Astrocyte (in vitro differentiated cells and primary cell): ENCODE measurements around the gene SPATA31C1. TPM values are rescaled to one million over a fixed set of nuclear protein-coding genes. Genes with fewer than 3 reads are reported as not detected.

Experiments
- DNase-seq: peaks from one replicate; pipeline ENCODE4 v3.0.0-alpha.2; 2010; ENCODE audit warnings: low read depth
- FAIRE-seq: peaks from 2 replicates; lab custom pipeline; 2011; peaks lifted over from hg19 to GRCh38; lab: Jason Lieb, UNC
- H2AFZ ChIP-seq: 2 replicates; pipeline ENCODE4 v1.6.0; 2012; ENCODE audit warnings: low read depth, low read length, inconsistent platforms
- H3K27ac ChIP-seq: 2 replicates; pipeline ENCODE4 v1.5.1; 2011; ENCODE audit warnings: low read depth, low read length, inconsistent platforms
- H3K27me3 ChIP-seq: 2 replicates; pipeline ENCODE4 v1.6.0; 2011; ENCODE audit warnings: low read length, inconsistent platforms; ENCODE audit not compliant: insufficient read depth
- H3K36me3 ChIP-seq: 2 replicates; pipeline ENCODE4 v1.5.1; 2011; ENCODE audit warnings: low read length, inconsistent platforms; ENCODE audit not compliant: insufficient read depth
- H3K4me1 ChIP-seq: 2 replicates; pipeline ENCODE4 v1.5.1; 2011; ENCODE audit warnings: low read length, inconsistent platforms; ENCODE audit not compliant: insufficient read depth
- H3K4me2 ChIP-seq: 2 replicates; pipeline ENCODE4 v1.6.0; 2012; ENCODE audit warnings: low read length, inconsistent platforms
- H3K4me3 ChIP-seq: 2 replicates; pipeline ENCODE4 v1.5.1; 2011; ENCODE audit warnings: low read depth, mild to moderate bottlenecking, low read length, inconsistent platforms; ENCODE audit not compliant: insufficient read depth
- H3K79me2 ChIP-seq: 2 replicates; pipeline ENCODE4 v1.6.0; 2012; ENCODE audit warnings: mild to moderate bottlenecking, low read length, inconsistent platforms; ENCODE audit not compliant: insufficient read depth
- H3K9ac ChIP-seq: 2 replicates; pipeline ENCODE4 v1.6.0; 2012; ENCODE audit warnings: mild to moderate bottlenecking, low read length, inconsistent platforms
- H3K9me3 ChIP-seq: 2 replicates; pipeline ENCODE4 v1.5.1; 2012; ENCODE audit warnings: low read depth, mild to moderate bottlenecking, low read length, inconsistent platforms; ENCODE audit not compliant: insufficient read depth
- H4K20me1 ChIP-seq: 2 replicates; pipeline ENCODE4 v1.6.0; 2012; ENCODE audit warnings: low read length, inconsistent platforms; ENCODE audit not compliant: insufficient read depth
- H3K27ac Mint-ChIP-seq: one replicate; pipeline ENCODE4 v1.8.0; 2021; ENCODE audit warnings: mild to moderate bottlenecking, mixed read lengths; ENCODE audit not compliant: unreplicated experiment
- H3K27me3 Mint-ChIP-seq: one replicate; pipeline ENCODE4 v1.8.0; 2021; ENCODE audit warnings: low read depth, mixed read lengths; ENCODE audit not compliant: unreplicated experiment
- H3K36me3 Mint-ChIP-seq: one replicate; pipeline ENCODE4 v1.8.0; 2021; ENCODE audit warnings: low read depth, mixed read lengths; ENCODE audit not compliant: unreplicated experiment
- H3K4me1 Mint-ChIP-seq: one replicate; pipeline ENCODE4 v1.8.0; 2021; ENCODE audit warnings: low read depth, mixed read lengths; ENCODE audit not compliant: unreplicated experiment
- H3K4me3 Mint-ChIP-seq: one replicate; pipeline ENCODE4 v1.8.0; 2021; ENCODE audit warnings: mild to moderate bottlenecking, moderate library complexity, mixed read lengths; ENCODE audit not compliant: unreplicated experiment
- H3K9me3 Mint-ChIP-seq: one replicate; pipeline ENCODE4 v1.8.0; 2021; ENCODE audit warnings: mild to moderate bottlenecking, mixed read lengths; ENCODE audit not compliant: unreplicated experiment
- EZH2 ChIP-seq: IDR thresholded peaks from 2 replicates; pipeline ENCODE4 v1.6.1; 2012; ENCODE audit warnings: mild to moderate bottlenecking, low read length, inconsistent platforms; ENCODE audit not compliant: insufficient read depth
- total RNA-seq: library from RNA; stranded (reverse); gene quantifications from 2 replicates; pipeline ENCODE4 v1.2.1, GENCODE V29; 2021
- TF ChIP-seq, protein P1 (sequence below): IDR thresholded peaks from 2 replicates; pipeline ENCODE4 v1.5.1; 2011; ENCODE audit warnings: low read depth, mild to moderate bottlenecking, inconsistent platforms, low read length, moderate library complexity; ENCODE audit not compliant: insufficient read depth

SPATA31C1 gene
- total RNA-seq, 1 donor from 2014 or later: not detected

DNA sequence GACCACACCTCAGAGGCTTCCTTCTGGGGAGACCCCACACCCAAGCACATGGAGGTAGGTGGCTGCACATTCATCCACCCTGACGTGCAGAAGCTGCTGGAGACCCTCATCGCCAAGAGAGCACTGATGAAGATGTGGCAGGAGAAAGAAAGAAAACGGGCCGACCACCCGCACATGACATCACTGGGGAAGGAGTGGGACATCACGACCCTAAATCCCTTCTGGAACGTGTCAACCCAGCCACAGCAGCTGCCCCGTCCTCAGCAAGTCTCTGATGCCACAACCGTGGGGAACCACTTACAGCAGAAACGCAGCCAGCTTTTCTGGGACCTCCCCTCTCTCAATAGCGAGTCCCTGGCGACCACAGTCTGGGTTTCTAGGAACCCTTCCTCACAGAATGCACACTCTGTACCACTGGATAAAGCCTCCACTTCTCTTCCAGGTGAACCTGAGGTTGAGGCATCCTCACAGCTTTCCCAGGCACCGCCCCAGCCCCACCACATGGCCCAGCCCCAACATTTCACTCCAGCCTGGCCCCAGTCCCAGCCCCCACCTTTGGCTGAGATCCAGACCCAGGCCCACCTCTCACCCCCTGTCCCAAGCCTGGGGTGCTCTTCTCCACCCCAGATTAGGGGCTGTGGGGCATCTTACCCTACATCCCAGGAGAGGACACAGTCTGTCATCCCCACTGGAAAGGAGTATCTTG lies 32.1 kb upstream of the SPATA31C1 start:
- no peaks in the 10 kb centered on the region for H3K36me3 Mint-ChIP-seq
- Histone ChIP-seq H3K27me3 (no peaks in the 10 kb centered on the region), H4K20me1 (no peaks in the 10 kb centered on the region), H3K9me3 (no peaks in the 10 kb centered on the region), H3K4me3 (no peak overlapping the region), H2AFZ (no peak overlapping the region), H3K4me2 (no peak overlapping the region), H3K4me1 (no peaks in the 10 kb centered on the region), H3K9ac (no peak overlapping the region), H3K79me2 (no peaks in the 10 kb centered on the region), H3K27ac (no peak overlapping the region), H3K36me3 (no peaks in the 10 kb centered on the region)
- H3K4me3 Mint-ChIP-seq: no peak overlapping the region
- H3K27ac Mint-ChIP-seq: no peak overlapping the region
- FAIRE-seq (no peak), DNase-seq (no peak)
- TF ChIP-seq, protein P1, sequence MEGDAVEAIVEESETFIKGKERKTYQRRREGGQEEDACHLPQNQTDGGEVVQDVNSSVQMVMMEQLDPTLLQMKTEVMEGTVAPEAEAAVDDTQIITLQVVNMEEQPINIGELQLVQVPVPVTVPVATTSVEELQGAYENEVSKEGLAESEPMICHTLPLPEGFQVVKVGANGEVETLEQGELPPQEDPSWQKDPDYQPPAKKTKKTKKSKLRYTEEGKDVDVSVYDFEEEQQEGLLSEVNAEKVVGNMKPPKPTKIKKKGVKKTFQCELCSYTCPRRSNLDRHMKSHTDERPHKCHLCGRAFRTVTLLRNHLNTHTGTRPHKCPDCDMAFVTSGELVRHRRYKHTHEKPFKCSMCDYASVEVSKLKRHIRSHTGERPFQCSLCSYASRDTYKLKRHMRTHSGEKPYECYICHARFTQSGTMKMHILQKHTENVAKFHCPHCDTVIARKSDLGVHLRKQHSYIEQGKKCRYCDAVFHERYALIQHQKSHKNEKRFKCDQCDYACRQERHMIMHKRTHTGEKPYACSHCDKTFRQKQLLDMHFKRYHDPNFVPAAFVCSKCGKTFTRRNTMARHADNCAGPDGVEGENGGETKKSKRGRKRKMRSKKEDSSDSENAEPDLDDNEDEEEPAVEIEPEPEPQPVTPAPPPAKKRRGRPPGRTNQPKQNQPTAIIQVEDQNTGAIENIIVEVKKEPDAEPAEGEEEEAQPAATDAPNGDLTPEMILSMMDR: no peak
- no peak for TF ChIP-seq EZH2
- H3K4me1 Mint-ChIP-seq: no peaks in the 10 kb centered on the region
- peaks cover under 1% of the 10 kb centered on the region for H3K9me3 Mint-ChIP-seq
- H3K27me3 Mint-ChIP-seq: peaks cover 31% of the 10 kb centered on the region

DNA sequence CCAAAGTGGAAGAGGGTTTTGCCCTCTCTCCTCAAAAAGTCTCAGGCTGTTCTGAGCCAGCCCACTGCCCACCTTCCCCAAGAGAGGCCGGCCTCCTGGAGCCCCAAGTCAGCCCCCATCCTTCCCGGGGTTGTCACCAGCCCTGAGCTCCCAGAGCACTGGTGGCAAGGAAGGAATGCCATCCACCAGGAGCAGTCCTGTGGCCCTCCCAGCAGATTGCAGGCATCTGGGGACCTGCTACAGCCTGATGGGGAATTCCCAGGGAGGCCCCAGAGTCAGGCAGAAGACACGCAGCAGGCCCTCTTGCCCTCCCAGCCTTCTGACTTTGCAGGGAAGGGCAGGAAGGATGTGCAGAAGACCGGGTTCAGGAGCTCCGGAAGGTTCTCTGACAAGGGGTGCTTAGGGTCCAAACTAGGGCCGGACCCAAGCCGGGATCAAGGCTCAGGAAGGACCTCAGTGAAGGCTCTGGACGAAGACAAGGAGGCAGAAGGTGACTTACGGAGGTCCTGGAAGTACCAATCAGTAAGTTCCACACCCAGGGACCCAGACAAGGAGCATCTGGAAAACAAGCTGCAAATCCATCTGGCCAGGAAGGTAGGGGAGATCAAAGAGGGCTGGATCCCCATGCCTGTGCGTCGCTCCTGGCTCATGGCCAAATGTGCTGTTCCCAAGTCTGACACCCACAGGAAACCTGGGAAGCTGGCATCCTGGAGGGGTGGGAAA lies 31.4 kb upstream of the SPATA31C1 start:
- no peak overlapping the region for H3K27ac Mint-ChIP-seq
- H3K4me1 Mint-ChIP-seq: no peaks in the 10 kb centered on the region
- no peaks in the 10 kb centered on the region for H3K36me3 Mint-ChIP-seq
- FAIRE-seq (no peak), DNase-seq (no peak)
- Histone ChIP-seq H3K4me3 (no peak overlapping the region), H4K20me1 (no peaks in the 10 kb centered on the region), H3K36me3 (no peaks in the 10 kb centered on the region), H3K27ac (no peak overlapping the region), H3K4me1 (no peaks in the 10 kb centered on the region), H2AFZ (no peak overlapping the region), H3K79me2 (no peaks in the 10 kb centered on the region), H3K9me3 (no peaks in the 10 kb centered on the region), H3K9ac (no peak overlapping the region), H3K4me2 (no peak overlapping the region), H3K27me3 (no peaks in the 10 kb centered on the region)
- H3K9me3 Mint-ChIP-seq: peaks cover 2% of the 10 kb centered on the region
- no peak overlapping the region for H3K4me3 Mint-ChIP-seq
- H3K27me3 Mint-ChIP-seq: peaks cover 33% of the 10 kb centered on the region
- TF ChIP-seq EZH2: no peak

DNA sequence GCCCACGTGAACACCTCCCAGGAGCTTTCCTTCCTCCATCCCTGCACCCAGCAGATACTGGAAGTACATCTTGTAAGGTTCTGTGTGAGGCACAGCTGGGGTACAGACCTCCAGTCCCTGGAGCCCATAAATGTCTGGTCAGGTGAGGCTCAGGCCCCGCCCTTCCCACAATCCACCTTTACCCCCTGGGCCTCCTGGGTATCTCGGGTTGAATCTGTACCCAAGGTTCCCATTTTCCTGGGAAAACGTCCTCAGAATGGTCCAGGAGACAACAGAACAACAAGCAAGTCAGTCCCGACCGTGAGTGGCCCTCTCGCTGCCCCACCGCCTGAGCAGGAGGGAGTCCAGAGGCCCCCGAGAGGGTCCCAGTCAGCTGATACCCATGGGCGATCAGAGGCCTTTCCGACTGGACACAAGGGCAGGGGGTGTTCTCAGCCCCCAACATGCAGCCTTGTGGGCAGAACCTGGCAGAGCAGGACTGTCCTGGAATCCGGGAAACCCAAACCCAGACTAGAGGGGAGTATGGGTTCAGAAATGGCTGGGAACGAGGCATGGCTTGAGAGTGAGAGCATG lies 30.7 kb upstream of the SPATA31C1 start:
- H3K4me2 ChIP-seq: no peak overlapping the region
- FAIRE-seq (no peak), DNase-seq (no peak)
- no peak overlapping the region for H3K9ac ChIP-seq
- no peak overlapping the region for H3K4me3 Mint-ChIP-seq
- H3K27ac ChIP-seq: no peak overlapping the region
- no peaks in the 10 kb centered on the region for H3K36me3 ChIP-seq
- H3K27me3 ChIP-seq: no peaks in the 10 kb centered on the region
- H4K20me1 ChIP-seq: no peaks in the 10 kb centered on the region
- no peaks in the 10 kb centered on the region for H3K4me1 Mint-ChIP-seq
- no peak overlapping the region for H3K4me3 ChIP-seq
- H3K9me3 Mint-ChIP-seq: peaks cover 2% of the 10 kb centered on the region
- no peak for TF ChIP-seq EZH2
- TF ChIP-seq, protein P1: no peak
- no peak overlapping the region for H3K27ac Mint-ChIP-seq
- no peaks in the 10 kb centered on the region for H3K79me2 ChIP-seq
- no peaks in the 10 kb centered on the region for H3K9me3 ChIP-seq
- no peak overlapping the region for H2AFZ ChIP-seq
- H3K27me3 Mint-ChIP-seq: peaks cover 31% of the 10 kb centered on the region
- H3K36me3 Mint-ChIP-seq: no peaks in the 10 kb centered on the region
- H3K4me1 ChIP-seq: no peaks in the 10 kb centered on the region
